HEK293T (cell line): ENCODE results near the gene GPR68.

ENCODE experiments used
- CTCF ChIA-PET: fragments of 350-600 bp; formaldehyde crosslinking; extraction: SDS; loops from one replicate; lab custom pipeline; 2021; ENCODE audit warnings: antibody characterized with exemption, inconsistent platforms; lab: Yijun Ruan, JAX
- POLR2A ChIA-PET: fragments of 350-600 bp; formaldehyde crosslinking; extraction: SDS; loops from one replicate; lab custom pipeline; 2020; ENCODE audit warnings: antibody characterized with exemption, inconsistent platforms; lab: Yijun Ruan, JAX
- DNase-seq: peaks from one replicate; pipeline ENCODE4 v3.0.0; 2012; ENCODE audit warnings: mixed read lengths; ENCODE audit errors: extremely low spot score
- ARNT ChIP-seq: fragments of 450-650 bp; IDR thresholded peaks from 2 replicates; pipeline ENCODE4 v1.6.1; 2017; ENCODE audit warnings: mild to moderate bottlenecking
- BHLHE40 ChIP-seq: fragments of 450-650 bp; IDR thresholded peaks from 2 replicates; pipeline ENCODE4 v1.6.1; 2016; ENCODE audit warnings: mild to moderate bottlenecking, moderate library complexity, borderline replicate concordance
- CTBP1 ChIP-seq: fragments of 450-650 bp; IDR thresholded peaks from 2 replicates; pipeline ENCODE4 v1.6.1; 2016; ENCODE audit warnings: borderline replicate concordance
- ELF4 ChIP-seq: fragments of 450-650 bp; IDR thresholded peaks from 2 replicates; pipeline ENCODE4 v1.6.1; 2017; ENCODE audit warnings: antibody characterized with exemption
- FOXA1 ChIP-seq: fragments of 450-650 bp; IDR thresholded peaks from 2 replicates; pipeline ENCODE4 v1.6.1; 2016; ENCODE audit warnings: mild to moderate bottlenecking
- FOXK2 ChIP-seq: fragments of 450-650 bp; IDR thresholded peaks from 2 replicates; pipeline ENCODE4 v1.6.1; 2016; ENCODE audit warnings: mild to moderate bottlenecking
- FOXM1 ChIP-seq: fragments of 450-650 bp; IDR thresholded peaks from 2 replicates; pipeline ENCODE4 v1.6.1; 2017; ENCODE audit warnings: mild to moderate bottlenecking, borderline replicate concordance
- HDGF ChIP-seq: fragments of 450-650 bp; IDR thresholded peaks from 2 replicates; pipeline ENCODE4 v1.6.1; 2017; ENCODE audit warnings: antibody characterized with exemption, borderline replicate concordance
- L3MBTL2 ChIP-seq: fragments of 450-650 bp; conservative IDR thresholded peaks from 2 replicates; pipeline ENCODE4 v1.6.1; 2016; ENCODE audit warnings: mild to moderate bottlenecking
- LEF1 ChIP-seq: fragments of 450-650 bp; IDR thresholded peaks from 2 replicates; pipeline ENCODE4 v1.6.1; 2017; ENCODE audit warnings: mild to moderate bottlenecking, borderline replicate concordance
- NFRKB ChIP-seq: fragments of 450-650 bp; IDR thresholded peaks from 2 replicates; pipeline ENCODE4 v1.6.1; 2016; ENCODE audit warnings: mild to moderate bottlenecking, moderate library complexity
- SP1 ChIP-seq: fragments of 450-650 bp; IDR thresholded peaks from 2 replicates; pipeline ENCODE4 v1.6.1; 2017
- SUZ12 ChIP-seq: fragments of 450-650 bp; IDR thresholded peaks from 2 replicates; pipeline ENCODE4 v1.6.1; 2016; ENCODE audit warnings: mild to moderate bottlenecking
- TARDBP ChIP-seq: fragments of 450-650 bp; IDR thresholded peaks from 2 replicates; pipeline ENCODE4 v1.6.1; 2016
- ZNF384 ChIP-seq: fragments of 450-650 bp; IDR thresholded peaks from 2 replicates; pipeline ENCODE4 v1.6.1; 2016
- TF ChIP-seq, protein P1 (sequence below): fragments of 450-650 bp; IDR thresholded peaks from 2 replicates; pipeline ENCODE4 v1.6.1; 2016

Gene GPR68

GRCh38 chr14:91290986-91291385 lies 46.5 kb upstream of the GPR68 start:
- no peak for TF ChIP-seq ELF4
- no peak for TF ChIP-seq SP1
- TF ChIP-seq TARDBP = no peak
- no peak for TF ChIP-seq CTBP1
- no peak for TF ChIP-seq ARNT
- no peak for TF ChIP-seq BHLHE40
- no peak for TF ChIP-seq FOXM1
- no peak for TF ChIP-seq ZNF384
- no peak for TF ChIP-seq FOXK2
- TF ChIP-seq LEF1 = no peak
- TF ChIP-seq L3MBTL2 = no peak
- TF ChIP-seq, protein P1, sequence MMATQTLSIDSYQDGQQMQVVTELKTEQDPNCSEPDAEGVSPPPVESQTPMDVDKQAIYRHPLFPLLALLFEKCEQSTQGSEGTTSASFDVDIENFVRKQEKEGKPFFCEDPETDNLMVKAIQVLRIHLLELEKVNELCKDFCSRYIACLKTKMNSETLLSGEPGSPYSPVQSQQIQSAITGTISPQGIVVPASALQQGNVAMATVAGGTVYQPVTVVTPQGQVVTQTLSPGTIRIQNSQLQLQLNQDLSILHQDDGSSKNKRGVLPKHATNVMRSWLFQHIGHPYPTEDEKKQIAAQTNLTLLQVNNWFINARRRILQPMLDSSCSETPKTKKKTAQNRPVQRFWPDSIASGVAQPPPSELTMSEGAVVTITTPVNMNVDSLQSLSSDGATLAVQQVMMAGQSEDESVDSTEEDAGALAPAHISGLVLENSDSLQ = no peak
- no peak for TF ChIP-seq FOXA1
- no peak for TF ChIP-seq SUZ12
- no peak for TF ChIP-seq HDGF
- no peak for TF ChIP-seq NFRKB
- DNase-seq = no peak
- CTCF ChIA-PET = interaction anchor here (1.5 kb wide), 2 partner anchors 114 to 136 kb away, joined by 3 to 4 read pairs; no protein-coding TSS in a partner anchor
- POLR2A ChIA-PET = no interaction called here

DNA sequence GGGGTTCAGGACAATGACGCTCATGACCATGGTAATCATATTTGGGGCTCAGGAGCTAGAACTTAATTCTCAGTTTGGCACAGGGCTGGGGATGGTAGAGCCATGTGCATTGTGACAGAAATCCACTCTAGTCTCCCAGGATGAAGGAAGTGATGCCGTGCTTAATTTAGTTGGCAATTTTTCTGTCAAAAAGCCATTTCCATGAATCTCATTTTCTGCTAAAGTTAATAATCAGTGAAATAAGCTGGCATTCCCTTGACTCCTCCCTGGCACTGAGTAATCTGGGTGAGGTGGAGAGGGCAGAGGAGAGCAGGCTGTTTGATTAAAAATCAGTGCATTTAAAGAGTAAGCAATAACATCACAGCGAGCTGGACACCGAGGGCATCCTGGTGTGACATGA lies 45.0 kb upstream of the GPR68 start:
- no peak for TF ChIP-seq L3MBTL2
- TF ChIP-seq BHLHE40 = no peak
- no peak for TF ChIP-seq ZNF384
- TF ChIP-seq, protein P1 = no peak
- CTCF ChIA-PET = no interaction called here
- POLR2A ChIA-PET = no interaction called here
- DNase-seq = no peak

DNA sequence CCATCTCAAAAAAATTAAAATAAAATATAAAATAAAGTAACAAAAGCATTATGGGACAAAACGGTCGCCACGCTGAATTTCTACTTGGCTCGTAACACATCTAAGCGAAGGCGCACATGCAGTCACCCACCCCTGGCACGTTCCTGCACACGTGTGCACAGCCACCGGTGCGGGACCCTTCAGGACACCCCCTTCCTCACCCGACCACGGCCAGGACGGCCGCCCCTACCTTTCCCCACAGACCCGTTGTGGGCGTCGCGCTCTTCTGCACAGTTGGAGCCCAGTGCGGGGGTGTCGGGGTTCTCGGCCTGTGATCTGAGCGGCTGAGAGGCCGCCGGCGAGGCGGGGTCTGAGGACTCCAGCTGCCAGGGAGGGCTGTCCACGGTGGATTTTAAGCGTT lies 44.4 kb upstream of the GPR68 start:
- no peak for DNase-seq
- TF ChIP-seq FOXK2 (no peak), FOXA1 (no peak), LEF1 (no peak), SP1 (no peak), FOXM1 (no peak), CTBP1 (no peak), TARDBP (no peak), L3MBTL2 (no peak), HDGF (no peak), ARNT (no peak), BHLHE40 (no peak), NFRKB (no peak)
- TF ChIP-seq, protein P1 = no peak
- POLR2A ChIA-PET = no interaction called here
- CTCF ChIA-PET = no interaction called here

DNA sequence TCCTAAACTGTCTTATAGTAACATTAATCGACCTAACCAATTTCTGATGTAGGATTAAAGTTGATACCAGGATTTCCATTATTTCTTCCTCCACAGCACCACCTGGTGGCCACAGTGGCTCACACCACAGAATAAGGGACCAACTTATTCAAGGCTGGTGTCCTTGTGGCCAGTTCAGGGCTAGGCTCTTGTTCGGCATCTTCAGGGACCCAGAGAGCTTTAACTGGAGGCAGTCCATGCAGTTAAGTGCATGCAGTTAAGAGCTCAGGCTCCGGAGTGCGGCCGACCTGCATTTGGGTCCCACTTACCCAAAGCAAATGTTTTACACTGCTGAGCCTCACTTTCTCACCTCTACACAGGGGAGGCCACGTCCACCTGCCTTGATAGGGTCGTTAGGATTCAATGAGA lies 42.0 kb upstream of the GPR68 start:
- peak; percentile 83 for DNase-seq
- TF ChIP-seq ELF4 (no peak), FOXA1 (no peak), L3MBTL2 (no peak), BHLHE40 (no peak), LEF1 (no peak), SP1 (no peak), FOXK2 (no peak), CTBP1 (no peak), FOXM1 (no peak), TARDBP (no peak), NFRKB (no peak), SUZ12 (no peak), ZNF384 (no peak), HDGF (no peak), ARNT (no peak)
- TF ChIP-seq, protein P1 = no peak
- ChIA-PET CTCF (interaction anchor here (0.8 to 3.8 kb wide), 6 partner anchors 9 to 383 kb away, joined by 3 to 30 read pairs (median 6); no protein-coding TSS in a partner anchor), POLR2A (interaction anchor here (1.1 kb wide), 1 partner anchor 226 kb away, joined by 3 read pairs; the partner anchor contains the start of gene RPS6KA5)

GRCh38 chr14:91284791-91285548 lies 40.5 kb upstream of the GPR68 start:
- POLR2A ChIA-PET = interaction anchor here (1.0 kb wide), 1 partner anchor 110 kb away, joined by 3 read pairs; no protein-coding TSS in a partner anchor
- DNase-seq = peak; percentile 78
- CTCF ChIA-PET = interaction anchor here (0.6 to 3.8 kb wide), 8 partner anchors 50 to 464 kb away, joined by 3 to 30 read pairs (median 4); no protein-coding TSS in a partner anchor
- TF ChIP-seq SUZ12 = no peak
- peak; percentile 51; the same call in 1 of the 2 replicates for TF ChIP-seq ZNF384
- TF ChIP-seq TARDBP = peak; percentile 59; the same call in 1 of the 2 replicates
- 0 out of 2 replicates have a peak, but pooled peaks have one; percentile 16 for TF ChIP-seq ARNT
- TF ChIP-seq LEF1 = no peak; the same call in 1 of the 2 replicates
- TF ChIP-seq BHLHE40 = no peak
- TF ChIP-seq, protein P1 = peak; percentile 97
- TF ChIP-seq CTBP1 = peak; percentile 95
